Posterior vena cava (tissue), 2 donors: ENCODE measurements around the gene SNAPIN. TPM values are rescaled to one million over a fixed set of nuclear protein-coding genes. Genes with fewer than 3 reads are reported as not detected.

Experiments used
- DNase-seq: peaks from one replicate; pipeline ENCODE4 v3.0.0-alpha.2; 2020; ENCODE audit warnings: low spot score
- intact Hi-C, 2 donors: fragments of 100-400 bp; cut with DNase I; formaldehyde crosslinking; loops; one replicate each; pipeline versions ENCODE4 v1.14.1 to v1.14.2; 2022 to 2023
- microRNA-seq, 2 donors: library from miRNA; unstranded; fragments of <30 nt; microRNA quantifications; one replicate each; pipeline ENCODE4 v1.2.0, GENCODE V29; 2020 to 2021; ENCODE audit warnings: borderline microRNAs expressed in 2 of 2
- total RNA-seq, 2 donors: library from RNA; stranded (reverse); fragmentation: NEBNext Ultra II Directional; extraction: Animal tissue kit (Norgen Biotek cat#: 25700); gene quantifications; one replicate each; pipeline ENCODE4 v1.2.1, GENCODE V29; 2021
- donor health status: DM: yes; HTN: yes; CAD: no.
- donor health status: DM: yes; HTN: yes; CAD: no.

SNAPIN gene
- total RNA-seq, 2 donors from 2014 or later = 30.3 to 31.2 TPM

DNA sequence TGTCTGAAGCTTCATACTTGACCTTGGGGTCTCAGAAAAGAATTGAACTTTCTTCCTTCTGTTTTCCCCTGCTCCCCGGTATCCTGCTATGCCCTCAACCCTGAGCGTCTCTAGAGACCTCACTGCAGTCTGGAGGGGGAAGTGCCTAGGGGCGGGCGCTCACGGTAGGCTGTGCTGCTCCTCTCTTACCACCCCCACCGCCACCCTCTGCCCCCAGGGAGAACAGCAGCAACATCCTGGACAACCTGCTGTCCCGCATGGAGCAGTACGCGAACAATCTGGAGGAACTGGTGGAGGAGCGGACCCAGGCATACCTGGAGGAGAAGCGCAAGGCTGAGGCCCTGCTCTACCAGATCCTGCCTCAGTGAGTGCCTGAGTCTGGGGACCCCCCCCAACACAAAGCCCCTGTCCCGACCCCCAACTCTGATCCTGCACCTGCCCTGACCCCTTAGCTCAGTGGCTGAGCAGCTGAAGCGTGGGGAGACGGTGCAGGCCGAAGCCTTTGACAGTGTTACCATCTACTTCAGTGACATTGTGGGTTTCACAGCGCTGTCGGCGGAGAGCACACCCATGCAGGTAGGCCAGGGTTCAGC lies 30.3 kb downstream of the SNAPIN start:
- DNase-seq = no peak
- intact Hi-C loops = loop anchor here in 1 of 2 donors (10.0 kb wide), 1 partner anchor 296 kb away; the partner anchor contains the start of gene RAB13

DNA sequence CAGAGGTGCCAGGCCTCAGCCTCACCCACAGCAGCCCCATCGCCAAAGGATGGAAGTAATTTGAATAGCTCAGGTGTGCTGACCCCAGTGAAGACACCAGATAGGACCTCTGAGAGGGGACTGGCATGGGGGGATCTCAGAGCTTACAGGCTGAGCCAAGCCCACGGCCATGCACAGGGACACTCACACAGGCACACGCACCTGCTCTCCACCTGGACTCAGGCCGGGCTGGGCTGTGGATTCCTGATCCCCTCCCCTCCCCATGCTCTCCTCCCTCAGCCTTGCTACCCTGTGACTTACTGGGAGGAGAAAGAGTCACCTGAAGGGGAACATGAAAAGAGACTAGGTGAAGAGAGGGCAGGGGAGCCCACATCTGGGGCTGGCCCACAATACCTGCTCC lies 35.0 kb downstream of the SNAPIN start:
- DNase-seq = no peak
- intact Hi-C loops = no loop called here

DNA sequence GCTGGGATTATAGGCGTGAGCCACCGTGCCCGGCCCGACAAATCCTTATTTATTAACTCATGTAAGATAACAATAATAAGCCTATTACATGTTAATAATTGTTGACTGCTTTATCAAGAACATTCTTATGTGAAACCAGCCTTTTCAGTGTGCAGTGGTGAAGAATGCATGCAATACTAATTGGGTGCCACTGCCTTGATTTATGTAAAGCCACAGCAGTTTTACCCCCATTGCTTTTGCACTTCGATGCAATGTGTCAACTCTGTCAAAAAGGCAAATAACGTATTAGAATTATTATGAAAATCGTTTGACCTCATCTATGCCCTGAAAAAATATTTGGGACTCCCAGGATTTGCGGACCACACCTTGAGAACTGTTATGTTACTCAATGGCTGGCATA lies 38.2 kb downstream of the SNAPIN start:
- intact Hi-C loops = no loop called here
- no peak for DNase-seq

DNA sequence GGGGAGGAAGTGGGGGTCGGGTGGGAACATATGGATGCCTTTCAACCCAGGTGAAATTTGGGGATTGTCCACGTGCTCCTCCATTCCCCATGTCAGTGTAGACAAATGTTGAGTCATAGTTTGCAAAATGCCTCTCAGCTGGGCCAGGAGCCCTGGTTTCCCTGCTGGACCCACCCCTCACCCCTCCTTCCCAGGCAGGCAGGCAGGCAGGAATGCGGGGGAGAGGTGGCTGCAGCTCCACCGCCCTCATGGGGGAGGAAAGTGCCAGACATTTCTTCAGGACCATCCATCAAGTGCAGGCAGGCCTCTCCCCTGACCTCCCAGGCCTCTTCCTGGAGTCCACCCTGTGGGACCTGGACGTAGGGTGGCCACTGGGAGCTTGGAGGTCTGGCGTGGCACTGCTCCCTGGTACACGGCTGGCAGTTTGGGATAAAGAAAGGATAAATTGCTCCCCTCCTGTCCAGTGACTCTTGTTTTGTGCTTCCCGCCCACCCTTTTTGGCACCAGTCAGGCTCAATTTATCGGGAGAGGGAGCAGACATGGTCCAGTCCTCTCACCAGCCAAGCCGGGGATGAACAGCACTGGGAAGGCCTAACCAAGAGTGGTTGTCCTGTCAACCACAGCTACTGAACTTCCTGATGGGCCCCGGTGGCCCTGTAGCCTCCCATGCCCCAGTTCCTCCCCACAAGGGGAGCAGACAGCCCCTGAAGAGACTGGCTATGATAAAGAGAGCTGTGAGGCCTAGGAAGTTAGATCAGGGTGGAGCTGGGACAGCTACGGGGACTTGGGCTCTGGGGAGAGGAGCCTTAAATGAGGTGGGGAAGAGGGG lies 38.9 kb downstream of the SNAPIN start:
- DNase-seq = peak; percentile 93

DNA sequence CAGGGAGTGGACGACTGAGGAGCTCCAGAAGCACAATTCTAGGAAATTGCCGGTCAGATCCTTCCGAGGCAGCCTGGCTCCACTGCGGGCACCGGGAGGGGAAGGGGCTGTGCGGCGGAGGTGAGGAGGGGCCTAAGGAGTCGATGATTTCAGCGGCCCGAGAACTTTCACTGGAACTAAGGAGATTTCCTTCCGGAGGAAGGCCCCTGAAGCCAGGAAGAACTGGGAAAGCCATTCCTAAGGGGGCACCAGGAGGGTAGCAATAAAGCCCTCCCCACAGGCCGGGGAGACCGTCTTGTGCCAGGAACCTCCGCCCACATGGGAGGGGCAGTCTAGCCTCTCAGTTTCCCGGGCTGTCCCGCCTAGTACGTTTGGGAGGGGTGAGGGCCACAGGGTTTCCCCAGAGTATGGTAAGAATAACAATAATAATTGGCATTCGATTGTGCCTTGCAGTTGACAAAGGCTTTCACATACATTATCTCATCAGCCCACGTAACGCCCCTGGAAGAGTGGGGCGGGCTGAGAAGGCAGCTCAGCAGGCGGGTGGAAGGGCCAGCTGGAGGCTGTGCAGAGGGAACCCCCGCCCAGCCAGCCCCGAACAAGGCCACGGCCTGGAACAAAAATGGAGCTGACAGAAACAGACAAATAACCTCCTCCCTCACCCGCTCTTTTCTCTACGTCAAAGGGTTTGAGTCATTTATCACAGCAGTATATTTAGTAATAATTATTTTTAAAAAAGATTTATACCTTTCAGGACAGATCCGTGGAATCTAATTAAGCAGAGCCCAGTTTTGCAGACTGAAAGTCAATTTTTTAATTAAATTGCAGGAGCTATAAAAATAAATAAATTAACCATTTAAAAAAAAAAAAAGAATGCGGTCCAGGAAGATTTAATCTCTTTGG lies 39.8 kb downstream of the SNAPIN start:
- peak; percentile 95 for DNase-seq
- intact Hi-C loops = no loop called here

More for the DNA sequence above, 38.9 kb downstream of the SNAPIN start:
- intact Hi-C loops = no loop called here

DNA sequence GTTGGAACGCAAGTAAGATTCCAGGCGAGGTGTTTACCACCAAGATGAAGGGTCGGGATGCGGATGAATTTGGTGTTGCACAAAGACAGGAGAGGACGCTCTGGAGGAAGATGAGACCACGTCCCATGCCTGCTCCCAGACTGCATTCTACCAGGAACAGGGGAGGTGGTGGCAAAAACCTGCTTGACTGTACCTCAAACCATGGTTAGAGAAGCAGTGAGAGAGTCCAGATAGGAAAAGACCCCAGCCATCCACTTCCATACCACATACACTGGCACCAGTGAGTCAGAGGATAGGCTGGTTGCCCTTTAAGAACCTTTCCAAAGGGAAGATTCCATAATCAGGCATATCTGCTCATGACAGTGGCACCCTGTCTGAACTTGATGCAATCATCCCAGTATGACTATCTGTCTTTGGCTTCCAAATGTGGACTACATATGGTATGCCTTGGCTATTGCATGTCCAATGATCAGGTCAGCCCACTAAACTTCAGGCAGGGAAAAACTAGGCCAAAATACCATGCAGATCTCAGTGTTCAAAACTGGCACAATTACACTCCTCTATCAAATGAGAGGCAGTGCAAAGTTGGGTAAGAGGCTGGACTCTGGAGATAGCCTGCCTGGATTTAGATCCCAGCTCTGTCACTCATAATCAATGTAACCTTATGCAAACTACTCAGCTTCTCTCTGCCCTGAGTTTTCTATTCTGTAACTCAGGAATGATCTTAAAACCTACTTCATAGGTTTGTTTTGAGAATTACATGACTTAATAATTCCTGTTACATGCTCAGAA lies 40.6 kb downstream of the SNAPIN start:
- intact Hi-C loops = no loop called here
- no peak for DNase-seq

DNA sequence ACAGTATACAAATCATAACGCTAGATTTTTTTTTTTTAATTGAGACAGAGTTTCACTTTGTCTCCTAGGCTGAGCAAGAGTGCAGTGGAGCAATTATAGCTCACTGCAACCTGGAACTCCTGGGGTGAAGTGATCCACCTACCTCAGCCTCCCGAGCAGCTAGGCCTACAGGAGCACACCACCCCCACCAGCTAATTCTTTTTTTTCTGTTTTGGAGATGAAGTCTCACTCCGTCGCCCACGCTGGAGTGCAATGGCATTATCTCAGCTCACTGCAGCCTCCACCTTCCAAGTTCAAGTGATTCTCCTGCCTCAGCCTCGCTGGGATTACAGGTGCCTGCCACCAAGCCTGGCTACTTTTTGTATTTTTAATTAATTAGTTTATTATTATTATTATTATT lies 41.3 kb downstream of the SNAPIN start:
- no peak for DNase-seq
- intact Hi-C loops = no loop called here

DNA sequence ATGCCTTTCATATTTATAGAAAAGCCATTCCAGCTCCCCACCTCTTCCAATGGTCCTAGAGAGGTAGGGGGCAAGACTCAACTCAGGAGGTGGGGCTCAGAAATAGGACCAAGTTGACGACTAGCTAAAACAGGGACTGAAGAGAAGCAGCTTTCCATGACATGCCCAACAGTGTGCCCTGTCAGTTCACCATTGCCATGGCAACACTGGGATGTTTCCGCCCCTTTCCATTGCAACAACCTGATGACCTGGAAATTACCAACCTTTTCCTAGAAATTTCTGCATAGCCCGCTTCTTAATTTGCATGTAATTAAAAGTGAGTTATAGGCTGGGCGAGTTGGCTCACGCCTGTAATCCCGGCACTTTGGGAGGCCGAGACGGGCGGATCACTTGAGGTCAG lies 47.0 kb downstream of the SNAPIN start:
- DNase-seq = no peak

DNA sequence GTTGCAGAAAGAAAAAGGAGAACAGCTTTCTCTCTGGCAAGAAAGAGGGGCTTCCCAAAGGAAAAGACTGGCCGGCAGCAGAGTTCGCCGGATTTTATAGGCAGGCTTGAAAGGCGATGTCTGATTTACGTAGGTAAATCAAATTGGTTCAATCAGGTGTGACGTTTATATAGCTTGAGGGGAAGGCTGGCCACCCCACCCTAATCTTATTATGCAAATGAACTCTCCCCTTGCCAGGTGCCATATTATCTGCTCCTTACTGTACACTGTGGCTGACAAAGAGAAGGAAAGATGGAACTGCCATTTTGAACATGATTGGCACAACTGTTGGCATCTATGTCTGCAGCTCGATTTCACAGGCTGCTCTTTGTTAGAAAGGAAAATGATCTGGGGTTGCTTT lies 52.5 kb downstream of the SNAPIN start:
- intact Hi-C loops = no loop called here
- no peak for DNase-seq

More for the DNA sequence above, 47.0 kb downstream of the SNAPIN start:
- intact Hi-C loops = no loop called here

Small RNA genes within 50 kb of the gene (microRNA-seq; reads per million reads assigned to microRNA genes)
- gene MIR8083 = 0 reads per million in 2 donors

Other genes starting within 250 kb of the SNAPIN start
- gene S100A7A, start 242.2 kb upstream of the SNAPIN start, total RNA-seq = not detected
- not detected for gene S100A7, start 198.1 kb upstream of the SNAPIN start, total RNA-seq
- gene S100A6, start 122.7 kb upstream of the SNAPIN start, total RNA-seq = 1,000 to 10,000 TPM; 1,174 to 1,536 TPM
- gene S100A5, start 117.8 kb upstream of the SNAPIN start, total RNA-seq = not detected
- 100 to 1,000 TPM; 286 to 472 TPM for gene S100A4, start 112.9 kb upstream of the SNAPIN start, total RNA-seq
- 1 to 10 TPM; 4.1 to 8.3 TPM for gene S100A3, start 109.4 kb upstream of the SNAPIN start, total RNA-seq
- 1 to 10 TPM; 1.5 to 3.5 TPM for gene S100A2, start 92.9 kb upstream of the SNAPIN start, total RNA-seq
- gene S100A16, start 45.6 kb upstream of the SNAPIN start, total RNA-seq = 10 to 100 TPM; 67.0 to 99.2 TPM
- gene S100A14, start 42.4 kb upstream of the SNAPIN start, total RNA-seq = not detected
- gene S100A13, start 31.2 kb upstream of the SNAPIN start, total RNA-seq = 100 to 1,000 TPM; 149 to 167 TPM
- 1 to 10 TPM in 1 of 2 donors, under 1 TPM in 1; 0.74 to 1.8 TPM for gene S100A1, start 30.3 kb upstream of the SNAPIN start, total RNA-seq
- 10 to 100 TPM; 44.5 to 47.3 TPM for gene CHTOP, start 24.6 kb upstream of the SNAPIN start, total RNA-seq
- 10 to 100 TPM; 66.9 to 82.3 TPM for gene ILF2, start 12.3 kb downstream of the SNAPIN start, total RNA-seq
- 100 to 1,000 TPM; 107 to 119 TPM for gene NPR1, start 20.0 kb downstream of the SNAPIN start, total RNA-seq
- gene INTS3, start 69.3 kb downstream of the SNAPIN start, total RNA-seq = 10 to 100 TPM; 41.4 to 49.0 TPM
- 10 to 100 TPM; 60.5 to 64.5 TPM for gene SLC27A3, start 116.7 kb downstream of the SNAPIN start, total RNA-seq